NCI-H1092 (cell line): ENCODE results near the gene ZNG1A.
"Not testable (repeated sequence)": the region's sequence is repeated elsewhere in the genome, so short reads cannot be mapped to it uniquely, and the experiment has no call there.

Experiments used
- DNase-seq: peaks from one replicate; lab custom pipeline; 2025; lab: John Stamatoyannopoulos, UW

ZNG1A gene

GRCh38 chr9:178970-179383 is at the start of gene ZNG1A:
TSS of gene ZNG1A (minus strand) at chr9:179056. CDS start at chr9:178969, 87 bp downstream.
- DNase-seq = not testable (repeated sequence)

- no peak for DNase-seq
Measured at GRCh38 chr9:227860-228259, 49.0 kb upstream of the ZNG1A start.

- DNase-seq = no peak
Measured at GRCh38 chr9:224582-225520, 46.0 kb upstream of the ZNG1A start.

GRCh38 chr9:224026-224425 is 45.2 kb upstream of the ZNG1A start:
- DNase-seq = no peak

- DNase-seq = no peak
Measured at GRCh38 chr9:223152-223551, 44.3 kb upstream of the ZNG1A start.

GRCh38 chr9:221989-222776 is 43.3 kb upstream of the ZNG1A start:
- no peak for DNase-seq

- no peak for DNase-seq
Measured at GRCh38 chr9:219670-220365, 41.0 kb upstream of the ZNG1A start.

GRCh38 chr9:219036-219435 is 40.2 kb upstream of the ZNG1A start:
- DNase-seq = not testable (repeated sequence)

GRCh38 chr9:217950-218349 is 39.1 kb upstream of the ZNG1A start:
- DNase-seq = no peak

- no peak for DNase-seq
Measured at GRCh38 chr9:216866-217265, 38.0 kb upstream of the ZNG1A start.

- no peak for DNase-seq
Measured at GRCh38 chr9:215631-216155, 36.8 kb upstream of the ZNG1A start.

GRCh38 chr9:214648-215493 is 36.0 kb upstream of the ZNG1A start, which contains the start of gene DOCK8:
TSS of gene DOCK8 (plus strand) at chr9:214865. CDS start at chr9:214977, 112 bp downstream.
- DNase-seq = no peak

- DNase-seq = no peak
Measured at GRCh38 chr9:214351-214647, 35.4 kb upstream of the ZNG1A start.

GRCh38 chr9:213901-214300 is 35.0 kb upstream of the ZNG1A start:
- not testable (repeated sequence) for DNase-seq

- no peak for DNase-seq
Measured at GRCh38 chr9:212297-212696, 33.4 kb upstream of the ZNG1A start.

GRCh38 chr9:211557-211956 is 32.7 kb upstream of the ZNG1A start:
- no peak for DNase-seq

- DNase-seq = no peak
Measured at GRCh38 chr9:211036-211435, 32.2 kb upstream of the ZNG1A start.

- DNase-seq = no peak
Measured at GRCh38 chr9:209143-209758, 30.4 kb upstream of the ZNG1A start.

GRCh38 chr9:206481-206880 is 27.6 kb upstream of the ZNG1A start:
- no peak for DNase-seq

GRCh38 chr9:199601-200000 is 20.7 kb upstream of the ZNG1A start:
- DNase-seq = not testable (repeated sequence)
